Keratinocyte (primary cell): Measurements from ENCODE around the gene DIDO1. TPM values are rescaled to one million over a fixed set of nuclear protein-coding genes. Genes with fewer than 3 reads are reported as not detected.

ENCODE experiments used
- DNase-seq: peaks from one replicate; pipeline ENCODE4 v3.0.0-alpha.2; 2011; ENCODE audit warnings: low read depth, missing footprints, low spot score
- FAIRE-seq: peaks from 2 replicates; lab custom pipeline; 2011; peaks lifted over from hg19 to GRCh38; lab: Jason Lieb, UNC
- H2AFZ ChIP-seq: 2 replicates; pipeline ENCODE4 v1.6.0; 2012; ENCODE audit warnings: low read length, control low read depth, inconsistent platforms; ENCODE audit not compliant: control insufficient read depth
- H3K27ac ChIP-seq: 2 replicates; pipeline ENCODE4 v1.5.1; 2011; ENCODE audit warnings: low read length; ENCODE audit not compliant: control insufficient read depth, insufficient read depth
- H3K27me3 ChIP-seq: 3 replicates; pipeline ENCODE4 v1.6.0; 2011; ENCODE audit warnings: low read length; ENCODE audit not compliant: control insufficient read depth, insufficient read depth; ENCODE audit errors: extremely low read depth
- H3K36me3 ChIP-seq, 2 experiments: 2 replicates in 1 of 2; 3 replicates in 1 of 2; pipeline ENCODE4 v1.5.1; 2011; ENCODE audit warnings: low read length in 2 of 2, mild to moderate bottlenecking in 1 of 2; ENCODE audit not compliant: control insufficient read depth in 2 of 2, insufficient read depth in 2 of 2; ENCODE audit errors: extremely low read depth in 1 of 2
- H3K4me1 ChIP-seq: 3 replicates; pipeline ENCODE4 v1.5.1; 2011; ENCODE audit warnings: low read length; ENCODE audit not compliant: control insufficient read depth, insufficient read depth; ENCODE audit errors: extremely low read depth
- H3K4me2 ChIP-seq: 3 replicates; pipeline ENCODE4 v1.6.0; 2011; ENCODE audit warnings: low read depth, low read length; ENCODE audit not compliant: control insufficient read depth, insufficient read depth; ENCODE audit errors: extremely low read depth
- H3K4me3 ChIP-seq, 3 experiments: fragments of 200-600 bp in 1 of 3; sonication (generic) in 1 of 3; 2 replicates in 2 of 3; 3 replicates in 1 of 3; pipeline ENCODE4 v1.5.1; 2011 to 2016; ENCODE audit warnings: low read length in 3 of 3, mild to moderate bottlenecking in 3 of 3, control low read depth in 2 of 3, inconsistent platforms in 1 of 3, low read depth in 1 of 3, mixed read lengths in 1 of 3, mixed run types in 1 of 3, moderate library complexity in 1 of 3; ENCODE audit not compliant: control insufficient read depth in 2 of 3, insufficient read depth in 2 of 3; ENCODE audit errors: extremely low read depth in 1 of 3
- H3K79me2 ChIP-seq: 2 replicates; pipeline ENCODE4 v1.6.0; 2012; ENCODE audit warnings: low read length; ENCODE audit not compliant: control insufficient read depth, insufficient read depth
- H3K9ac ChIP-seq: 3 replicates; pipeline ENCODE4 v1.6.0; 2011; ENCODE audit warnings: low read length; ENCODE audit not compliant: control insufficient read depth, insufficient read depth; ENCODE audit errors: extremely low read depth
- H3K9me1 ChIP-seq: 3 replicates; pipeline ENCODE4 v1.6.0; 2011; ENCODE audit warnings: low read length; ENCODE audit not compliant: control insufficient read depth, insufficient read depth; ENCODE audit errors: extremely low read depth
- H3K9me3 ChIP-seq: 2 replicates; pipeline ENCODE4 v1.5.1; 2012; ENCODE audit warnings: low read depth, low read length; ENCODE audit not compliant: control insufficient read depth
- H4K20me1 ChIP-seq: 3 replicates; pipeline ENCODE4 v1.6.0; 2011; ENCODE audit warnings: low read length; ENCODE audit not compliant: control insufficient read depth, insufficient read depth; ENCODE audit errors: extremely low read depth
- CTCF ChIP-seq, 3 experiments: IDR thresholded peaks in 1 of 3; conservative IDR thresholded peaks in 1 of 3; optimal IDR thresholded peaks in 1 of 3; 2 replicates in 2 of 3; 3 replicates in 1 of 3; pipeline versions ENCODE3 to v1.5.1; 2011; ENCODE audit warnings: low read length in 3 of 3, mild to moderate bottlenecking in 3 of 3, moderate library complexity in 2 of 3, control low read depth in 1 of 3, inconsistent platforms in 1 of 3; ENCODE audit not compliant: insufficient read depth in 2 of 3; ENCODE audit errors: extremely low read depth in 1 of 3
- EZH2 ChIP-seq: IDR thresholded peaks from one replicate; pipeline ENCODE4 v1.6.1; 2012; ENCODE audit warnings: inconsistent platforms, mild to moderate bottlenecking, low read length, moderate library complexity
- dilution Hi-C: fragments of 300-500 bp; cut with MboI; formaldehyde crosslinking; loops from one replicate; pipeline ENCODE4 v1.7.0; 2020; ENCODE audit warnings: low sequenced_read_pairs; ENCODE audit not compliant: extremely low pct_ligation_motif_present
- polyA plus RNA-seq, 5 experiments: library from polyadenylated mRNA; depleted of rRNA in 3 of 5; stranded (reverse) in 3 of 5; stranded (forward) in 1 of 5; unstranded in 1 of 5; fragments of >200 nt; gene quantifications; 1 replicate in 1 of 5; 2 replicates in 3 of 5; 3 replicates in 1 of 5; pipeline versions ENCODE4 v1.2.1 to v1.2.3, GENCODE V29; 2011 to 2012; ENCODE audit warnings: missing spikeins in 2 of 5, low read depth in 1 of 5, low replicate concordance in 1 of 5

The DIDO1 gene
- polyA plus RNA-seq, 1 donor (not counting 4 experiments of a cell fraction or from before 2014, with no cell fraction given) = 14.2 TPM

GRCh38 chr20:62922451-62922921 is 3.8 kb downstream of the DIDO1 start:
- TF ChIP-seq EZH2 = no peak
- TF ChIP-seq CTCF (optimal IDR thresholded peaks at IDR 0.05 in 1 of 3, IDR thresholded peaks at IDR 0.05 in 1 of 3, conservative IDR thresholded peaks at IDR 0.05 in 1 of 3; ENCODE audit: extremely low read depth in 1 of 3, insufficient read depth in 2 of 3, low read length in 3 of 3) = no peak
- FAIRE-seq = no peak
- H4K20me1 ChIP-seq = peaks cover 58% of the 10 kb centered on the region

GRCh38 chr20:62921119-62921687 is 5.1 kb downstream of the DIDO1 start:
- peaks cover 15% of the 10 kb centered on the region for H3K9me1 ChIP-seq
- H3K4me3 ChIP-seq = no peak overlapping the region
- no peak overlapping the region for H2AFZ ChIP-seq
- no peak for DNase-seq
- peak overlapping the region; percentile 25 for H3K27ac ChIP-seq
- peaks cover 70% of the 10 kb centered on the region for H4K20me1 ChIP-seq
- dilution Hi-C loops = no loop called here
- H3K9me3 ChIP-seq = no peaks in the 10 kb centered on the region
- peak; percentile 32 for FAIRE-seq
- TF ChIP-seq EZH2 = no peak
- peak; percentile 73 to 89 (median 76) for TF ChIP-seq CTCF (optimal IDR thresholded peaks at IDR 0.05 in 1 of 3, IDR thresholded peaks at IDR 0.05 in 1 of 3, conservative IDR thresholded peaks at IDR 0.05 in 1 of 3; ENCODE audit: extremely low read depth in 1 of 3, insufficient read depth in 2 of 3, low read length in 3 of 3)
- peak overlapping the region; percentile 40 for H3K9ac ChIP-seq
- H3K36me3 ChIP-seq = peaks cover 0 to 9% of the 10 kb centered on the region in 2 experiments
- H3K4me2 ChIP-seq = peak overlapping the region; percentile 20
- no peaks in the 10 kb centered on the region for H3K27me3 ChIP-seq
- peaks cover 98% of the 10 kb centered on the region for H3K79me2 ChIP-seq
- peaks cover 43% of the 10 kb centered on the region for H3K4me1 ChIP-seq

More at GRCh38 chr20:62922451-62922921, 3.8 kb downstream of the DIDO1 start:
- Histone ChIP-seq H3K36me3 (peaks cover 0 to 8% of the 10 kb centered on the region in 2 experiments), H3K9me1 (peaks cover 12% of the 10 kb centered on the region), H2AFZ (no peak overlapping the region), H3K9me3 (no peaks in the 10 kb centered on the region), H3K79me2 (peaks cover 96% of the 10 kb centered on the region), H3K4me2 (peak overlapping the region; percentile 99), H3K9ac (no peak overlapping the region), H3K4me1 (peaks cover 46% of the 10 kb centered on the region), H3K27ac (peak overlapping the region; percentile 65), H3K27me3 (no peaks in the 10 kb centered on the region), H3K4me3 (no peak overlapping the region)
- dilution Hi-C loops = no loop called here
- DNase-seq = no peak
